C4-2B (cell line): ENCODE results near the gene COL9A3.

Source experiments
- CTCF ChIP-seq: fragments of 450-650 bp; conservative IDR thresholded peaks from 2 replicates; pipeline ENCODE4 v1.5.1; 2017; ENCODE audit warnings: mild to moderate bottlenecking
- ZFX ChIP-seq: fragments of 450-650 bp; IDR thresholded peaks from 2 replicates; pipeline ENCODE4 v1.6.1; 2017

- TF ChIP-seq CTCF: no peak
- TF ChIP-seq ZFX: no peak
These were observed 44.7 kb upstream of the COL9A3 start for GRCh38 chr20:62772103-62772611.
